Fibroblast of the aortic adventitia (primary cell): ENCODE data around the gene ANKFN1. TPM values are rescaled to one million over a fixed set of nuclear protein-coding genes. Genes with fewer than 3 reads are reported as not detected.

ENCODE experiments used
- DNase-seq: peaks from one replicate; pipeline ENCODE4 v3.0.0-alpha.2; 2010; ENCODE audit warnings: low read depth
- H3K4me3 ChIP-seq: 2 replicates; pipeline ENCODE4 v1.5.1; 2011; ENCODE audit warnings: low read depth, mild to moderate bottlenecking, control low read depth, low read length, moderate library complexity
- CTCF ChIP-seq: IDR thresholded peaks from 2 replicates; pipeline ENCODE4 v1.5.1; 2011; ENCODE audit warnings: mild to moderate bottlenecking, low read length, control low read depth, inconsistent platforms; ENCODE audit not compliant: insufficient read depth
- total RNA-seq: library from RNA; depleted of rRNA; stranded (reverse); fragments of >200 nt; gene quantifications from 2 replicates; pipeline ENCODE4 v1.2.3, GENCODE V29; 2012; ENCODE audit warnings: low replicate concordance

ANKFN1 gene
- total RNA-seq, 1 donor, result not detected

- no peak for TF ChIP-seq CTCF
- H3K4me3 ChIP-seq, result no peak overlapping the region
- no peak for DNase-seq
Measured at GRCh38 chr17:56532926-56533325, 379.7 kb downstream of the ANKFN1 start.

- DNase-seq, result no peak
- no peak overlapping the region for H3K4me3 ChIP-seq
- TF ChIP-seq CTCF, result no peak
Measured at GRCh38 chr17:56536766-56537165, 383.5 kb downstream of the ANKFN1 start.

GRCh38 chr17:56540836-56541235 is 387.6 kb downstream of the ANKFN1 start:
- DNase-seq, result no peak
- no peak for TF ChIP-seq CTCF
- H3K4me3 ChIP-seq, result no peak overlapping the region

GRCh38 chr17:56543280-56543679 is 390.0 kb downstream of the ANKFN1 start:
- no peak for TF ChIP-seq CTCF
- DNase-seq, result no peak
- no peak overlapping the region for H3K4me3 ChIP-seq

GRCh38 chr17:56545106-56545505 is 391.8 kb downstream of the ANKFN1 start:
- no peak for DNase-seq
- no peak for TF ChIP-seq CTCF
- H3K4me3 ChIP-seq, result no peak overlapping the region

GRCh38 chr17:56545930-56546329 is 392.7 kb downstream of the ANKFN1 start:
- H3K4me3 ChIP-seq, result no peak overlapping the region
- TF ChIP-seq CTCF, result no peak
- no peak for DNase-seq

GRCh38 chr17:56548661-56549060 is 395.4 kb downstream of the ANKFN1 start:
- H3K4me3 ChIP-seq, result no peak overlapping the region
- TF ChIP-seq CTCF, result no peak
- DNase-seq, result no peak
